Measurements from ENCODE around the gene IGLL5.

Gene IGLL5

GRCh38 chr22:22866381-22867111 lies 21.1 kb upstream of the IGLL5 start:
- no peak overlapping the region for H4K5ac ChIP-seq (ENCODE audit: low read length)
- H3K27ac ChIP-seq (ENCODE audit: low read depth, low read length): no peak overlapping the region
- WGBS (ENCODE audit: extremely low coverage, insufficient coverage, low lambda C conversion rate): no CpG with 5 or more reads among the region's 8 CpGs
- no peak for DNase-seq
- no peaks in the 10 kb centered on the region for H3K79me1 ChIP-seq (ENCODE audit: low read length)
- no peaks in the 10 kb centered on the region for H3K79me2 ChIP-seq (ENCODE audit: control insufficient read depth, insufficient read depth, low read length)
- no peak overlapping the region for H2AK5ac ChIP-seq (ENCODE audit: low read length)
- no peak overlapping the region for H3K4me2 ChIP-seq (ENCODE audit: low read length)
- H3K27me3 ChIP-seq (ENCODE audit: insufficient read depth, low read length, poor library complexity): no peaks in the 10 kb centered on the region
- no peak overlapping the region for H2BK15ac ChIP-seq (replicated peaks; ENCODE audit: low read depth)
- no peak overlapping the region for H3K56ac ChIP-seq (ENCODE audit: low read length)
- H3K36me3 ChIP-seq (ENCODE audit: control insufficient read depth, insufficient read depth, low read length): no peaks in the 10 kb centered on the region
- H3K18ac ChIP-seq (ENCODE audit: low read length): no peak overlapping the region
- no peak overlapping the region for H3K23ac ChIP-seq (ENCODE audit: low read length)
- no peak overlapping the region for H2BK5ac ChIP-seq (ENCODE audit: low read length)
- H2BK120ac ChIP-seq (ENCODE audit: low read depth, low read length): no peak overlapping the region
- H3K9ac ChIP-seq (ENCODE audit: low read length): no peak overlapping the region
- H4K8ac ChIP-seq (ENCODE audit: low read depth, low read length): no peak overlapping the region
- H3K4ac ChIP-seq (ENCODE audit: low read depth, low read length): no peak overlapping the region
- no peak overlapping the region for H3K4me3 ChIP-seq (ENCODE audit: low read length)
- H3K4me1 ChIP-seq (ENCODE audit: control insufficient read depth, low read depth, low read length): no peaks in the 10 kb centered on the region

DNA sequence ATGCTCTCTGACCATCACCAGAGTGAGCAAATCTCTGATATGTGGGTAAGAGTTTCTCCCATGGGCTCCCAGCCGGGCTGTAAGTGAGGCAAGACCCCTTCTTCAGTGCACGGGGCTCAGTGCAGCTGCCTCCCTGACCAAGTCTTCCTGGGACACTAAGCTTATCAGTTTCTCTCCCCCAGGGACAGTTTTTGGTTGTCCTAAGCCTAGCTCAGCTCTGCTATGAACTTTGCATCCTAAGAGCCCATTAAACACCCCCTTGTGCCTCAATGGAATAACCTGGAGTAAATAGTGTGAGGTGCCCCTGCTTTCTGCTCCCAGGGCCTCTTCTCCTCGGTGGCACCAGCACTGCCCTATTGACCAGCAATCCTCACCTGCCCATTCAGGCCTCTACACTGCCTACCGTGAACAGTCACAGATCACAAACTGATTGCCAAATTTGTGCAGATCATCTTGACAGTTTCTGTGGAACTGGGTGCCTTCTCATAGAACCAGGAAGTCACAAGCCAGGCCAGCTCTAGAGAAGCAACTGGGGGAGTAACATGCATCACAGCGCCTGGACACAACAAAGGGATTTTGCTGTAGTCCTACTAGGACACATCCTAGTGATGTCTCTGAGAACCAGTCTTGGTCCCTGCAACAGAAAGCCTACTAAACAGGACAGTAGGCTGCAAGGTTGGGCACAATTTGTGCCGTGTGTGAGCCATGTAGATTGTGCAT lies 19.5 kb upstream of the IGLL5 start:
- no peaks in the 10 kb centered on the region for H3K27me3 ChIP-seq (ENCODE audit: insufficient read depth, low read length, poor library complexity)
- H4K8ac ChIP-seq (ENCODE audit: low read depth, low read length): no peak overlapping the region
- no peak overlapping the region for H2BK120ac ChIP-seq (ENCODE audit: low read depth, low read length)
- no CpG with 5 or more reads among the region's 6 CpGs for WGBS (ENCODE audit: extremely low coverage, insufficient coverage, low lambda C conversion rate)
- H2BK15ac ChIP-seq (replicated peaks; ENCODE audit: low read depth): no peak overlapping the region
- no peak overlapping the region for H4K5ac ChIP-seq (ENCODE audit: low read length)
- no peaks in the 10 kb centered on the region for H3K36me3 ChIP-seq (ENCODE audit: control insufficient read depth, insufficient read depth, low read length)
- H2BK5ac ChIP-seq (ENCODE audit: low read length): no peak overlapping the region
- H3K27ac ChIP-seq (ENCODE audit: low read depth, low read length): no peak overlapping the region
- no peak overlapping the region for H3K4ac ChIP-seq (ENCODE audit: low read depth, low read length)
- no peak overlapping the region for H3K4me2 ChIP-seq (ENCODE audit: low read length)
- no peak overlapping the region for H2AK5ac ChIP-seq (ENCODE audit: low read length)
- no peak overlapping the region for H3K4me3 ChIP-seq (ENCODE audit: low read length)
- no peak overlapping the region for H3K56ac ChIP-seq (ENCODE audit: low read length)
- no peaks in the 10 kb centered on the region for H3K79me2 ChIP-seq (ENCODE audit: control insufficient read depth, insufficient read depth, low read length)
- H3K79me1 ChIP-seq (ENCODE audit: low read length): no peaks in the 10 kb centered on the region
- no peak for DNase-seq
- no peak overlapping the region for H3K18ac ChIP-seq (ENCODE audit: low read length)
- H3K4me1 ChIP-seq (ENCODE audit: control insufficient read depth, low read depth, low read length): no peaks in the 10 kb centered on the region
- no peak overlapping the region for H3K23ac ChIP-seq (ENCODE audit: low read length)
- no peak overlapping the region for H3K9ac ChIP-seq (ENCODE audit: low read length)

- H2BK5ac ChIP-seq (ENCODE audit: low read length): no peak overlapping the region
- H3K4me1 ChIP-seq (ENCODE audit: control insufficient read depth, low read depth, low read length): no peaks in the 10 kb centered on the region
- H3K23ac ChIP-seq (ENCODE audit: low read length): no peak overlapping the region
- H3K27me3 ChIP-seq (ENCODE audit: insufficient read depth, low read length, poor library complexity): no peaks in the 10 kb centered on the region
- no peak overlapping the region for H4K8ac ChIP-seq (ENCODE audit: low read depth, low read length)
- DNase-seq: peak; percentile 40
- no peaks in the 10 kb centered on the region for H3K79me2 ChIP-seq (ENCODE audit: control insufficient read depth, insufficient read depth, low read length)
- H3K27ac ChIP-seq (ENCODE audit: low read depth, low read length): no peak overlapping the region
- no peaks in the 10 kb centered on the region for H3K36me3 ChIP-seq (ENCODE audit: control insufficient read depth, insufficient read depth, low read length)
- no peak overlapping the region for H2AK5ac ChIP-seq (ENCODE audit: low read length)
- no peak overlapping the region for H3K4me2 ChIP-seq (ENCODE audit: low read length)
- no peak overlapping the region for H3K18ac ChIP-seq (ENCODE audit: low read length)
- H3K4me3 ChIP-seq (ENCODE audit: low read length): no peak overlapping the region
- H3K79me1 ChIP-seq (ENCODE audit: low read length): no peaks in the 10 kb centered on the region
- WGBS (ENCODE audit: extremely low coverage, insufficient coverage, low lambda C conversion rate): no CpG with 5 or more reads among the region's 8 CpGs
- H3K9ac ChIP-seq (ENCODE audit: low read length): no peak overlapping the region
- H3K56ac ChIP-seq (ENCODE audit: low read length): no peak overlapping the region
- H4K5ac ChIP-seq (ENCODE audit: low read length): no peak overlapping the region
- H2BK15ac ChIP-seq (replicated peaks; ENCODE audit: low read depth): no peak overlapping the region
- no peak overlapping the region for H3K4ac ChIP-seq (ENCODE audit: low read depth, low read length)
- H2BK120ac ChIP-seq (ENCODE audit: low read depth, low read length): no peak overlapping the region
Measured at GRCh38 chr22:22870577-22871404, 16.8 kb upstream of the IGLL5 start.

- Histone ChIP-seq H2BK15ac (replicated peaks; ENCODE audit: low read depth) (no peak overlapping the region), H3K4me2 (ENCODE audit: low read length) (no peak overlapping the region), H3K9ac (ENCODE audit: low read length) (no peak overlapping the region), H4K5ac (ENCODE audit: low read length) (no peak overlapping the region), H2BK5ac (ENCODE audit: low read length) (no peak overlapping the region), H3K56ac (ENCODE audit: low read length) (no peak overlapping the region), H2AK5ac (ENCODE audit: low read length) (no peak overlapping the region), H3K4ac (ENCODE audit: low read depth, low read length) (no peak overlapping the region), H3K27ac (ENCODE audit: low read depth, low read length) (no peak overlapping the region), H3K27me3 (ENCODE audit: insufficient read depth, low read length, poor library complexity) (no peaks in the 10 kb centered on the region), H3K36me3 (ENCODE audit: control insufficient read depth, insufficient read depth, low read length) (no peaks in the 10 kb centered on the region), H3K18ac (ENCODE audit: low read length) (no peak overlapping the region), H3K79me1 (ENCODE audit: low read length) (no peaks in the 10 kb centered on the region), H2BK120ac (ENCODE audit: low read depth, low read length) (no peak overlapping the region), H3K23ac (ENCODE audit: low read length) (no peak overlapping the region), H3K79me2 (ENCODE audit: control insufficient read depth, insufficient read depth, low read length) (no peaks in the 10 kb centered on the region), H3K4me3 (ENCODE audit: low read length) (no peak overlapping the region), H3K4me1 (ENCODE audit: control insufficient read depth, low read depth, low read length) (no peaks in the 10 kb centered on the region), H4K8ac (ENCODE audit: low read depth, low read length) (no peak overlapping the region)
- WGBS (ENCODE audit: extremely low coverage, insufficient coverage, low lambda C conversion rate): no CpG with 5 or more reads among the region's 10 CpGs
- no peak for DNase-seq
Measured at GRCh38 chr22:22871536-22872278, 15.9 kb upstream of the IGLL5 start.

- Histone ChIP-seq H2BK5ac (ENCODE audit: low read length) (no peak overlapping the region), H3K4me3 (ENCODE audit: low read length) (no peak overlapping the region), H3K4me2 (ENCODE audit: low read length) (no peak overlapping the region), H4K5ac (ENCODE audit: low read length) (no peak overlapping the region), H3K79me1 (ENCODE audit: low read length) (no peaks in the 10 kb centered on the region), H3K56ac (ENCODE audit: low read length) (no peak overlapping the region), H2BK120ac (ENCODE audit: low read depth, low read length) (no peak overlapping the region), H4K8ac (ENCODE audit: low read depth, low read length) (no peak overlapping the region), H2BK15ac (replicated peaks; ENCODE audit: low read depth) (no peak overlapping the region), H3K27me3 (ENCODE audit: insufficient read depth, low read length, poor library complexity) (no peaks in the 10 kb centered on the region), H3K23ac (ENCODE audit: low read length) (no peak overlapping the region), H2AK5ac (ENCODE audit: low read length) (no peak overlapping the region), H3K18ac (ENCODE audit: low read length) (no peak overlapping the region), H3K4ac (ENCODE audit: low read depth, low read length) (no peak overlapping the region), H3K27ac (ENCODE audit: low read depth, low read length) (no peak overlapping the region), H3K79me2 (ENCODE audit: control insufficient read depth, insufficient read depth, low read length) (no peaks in the 10 kb centered on the region), H3K9ac (ENCODE audit: low read length) (no peak overlapping the region), H3K36me3 (ENCODE audit: control insufficient read depth, insufficient read depth, low read length) (no peaks in the 10 kb centered on the region), H3K4me1 (ENCODE audit: control insufficient read depth, low read depth, low read length) (no peaks in the 10 kb centered on the region)
- no peak for DNase-seq
- WGBS (ENCODE audit: extremely low coverage, insufficient coverage, low lambda C conversion rate): no CpG with 5 or more reads among the region's 8 CpGs
Measured at GRCh38 chr22:22872722-22873708, 14.6 kb upstream of the IGLL5 start.
